Activated CD4-positive, alpha-beta T cell treated with anti-CD3 and anti-CD28 coated beads, Interleukin-10, Interleukin-2, amounts not matched to agents 100 ng/mL and 50 ng/mL, durations not matched to agents 16 hours and 8 hours (primary cell): Measurements from ENCODE around the gene BCL11B.

ENCODE experiments used
- DNase-seq: peaks from one replicate; pipeline ENCODE4 v3.0.0-alpha.2; 2020

The BCL11B gene

GRCh38 chr14:99216191-99216590, 55.8 kb downstream of the BCL11B start:
- no peak for DNase-seq

- DNase-seq, result no peak
Measured at GRCh38 chr14:99215277-99215676, 56.7 kb downstream of the BCL11B start.

- DNase-seq, result no peak
Measured at GRCh38 chr14:99214701-99215100, 57.3 kb downstream of the BCL11B start.

- no peak for DNase-seq
Measured at GRCh38 chr14:99213527-99213971, 58.4 kb downstream of the BCL11B start.

GRCh38 chr14:99213101-99213500, 58.9 kb downstream of the BCL11B start:
- DNase-seq, result peak; percentile 66

GRCh38 chr14:99212646-99213045, 59.4 kb downstream of the BCL11B start:
- DNase-seq, result peak; percentile 38

- DNase-seq, result no peak
Measured at GRCh38 chr14:99212199-99212598, 59.8 kb downstream of the BCL11B start.

GRCh38 chr14:99211410-99211809, 60.6 kb downstream of the BCL11B start:
- no peak for DNase-seq

GRCh38 chr14:99210333-99210732, 61.7 kb downstream of the BCL11B start:
- DNase-seq, result no peak

- no peak for DNase-seq
Measured at GRCh38 chr14:99209409-99209808, 62.6 kb downstream of the BCL11B start.

GRCh38 chr14:99208318-99208717, 63.7 kb downstream of the BCL11B start:
- DNase-seq, result no peak

- no peak for DNase-seq
Measured at GRCh38 chr14:99207456-99207855, 64.5 kb downstream of the BCL11B start.

GRCh38 chr14:99206090-99206489, 65.9 kb downstream of the BCL11B start:
- no peak for DNase-seq

- DNase-seq, result no peak
Measured at GRCh38 chr14:99205086-99205688, 66.8 kb downstream of the BCL11B start.

- no peak for DNase-seq
Measured at GRCh38 chr14:99203801-99204200, 68.2 kb downstream of the BCL11B start.

- no peak for DNase-seq
Measured at GRCh38 chr14:99203080-99203479, 68.9 kb downstream of the BCL11B start.

GRCh38 chr14:99202516-99202915, 69.5 kb downstream of the BCL11B start:
- DNase-seq, result no peak

GRCh38 chr14:99201351-99202073, 70.5 kb downstream of the BCL11B start:
- no peak for DNase-seq

GRCh38 chr14:99200654-99201005, 71.4 kb downstream of the BCL11B start:
- no peak for DNase-seq

- DNase-seq, result no peak
Measured at GRCh38 chr14:99199846-99200653, 71.9 kb downstream of the BCL11B start.

GRCh38 chr14:99198746-99199502, 73.1 kb downstream of the BCL11B start:
- no peak for DNase-seq

GRCh38 chr14:99196310-99196650, 75.7 kb downstream of the BCL11B start:
- DNase-seq, result no peak

GRCh38 chr14:99195602-99196309, 76.2 kb downstream of the BCL11B start:
- no peak for DNase-seq
